GM12801 (cell line): ENCODE results near the gene POLG.

Source experiments
- CTCF ChIP-seq: IDR thresholded peaks from one replicate; pipeline ENCODE4 v1.5.1; 2011; ENCODE audit warnings: control low read depth; ENCODE audit not compliant: insufficient read length; ENCODE audit errors: extremely low read depth

The POLG gene

GRCh38 chr15:89342840-89343239 lies 8.2 kb upstream of the POLG start:
- no peak for TF ChIP-seq CTCF

- TF ChIP-seq CTCF: no peak
Measured at GRCh38 chr15:89341316-89342005, 6.8 kb upstream of the POLG start.

GRCh38 chr15:89340573-89340972 lies 5.9 kb upstream of the POLG start:
- no peak for TF ChIP-seq CTCF

GRCh38 chr15:89338036-89338435 lies 3.4 kb upstream of the POLG start:
- TF ChIP-seq CTCF: no peak

- no peak for TF ChIP-seq CTCF
Measured at GRCh38 chr15:89335298-89336041, 846 bp upstream of the POLG start.

GRCh38 chr15:89333959-89334509 lies 590 bp downstream of the POLG start:
- TF ChIP-seq CTCF: no peak

GRCh38 chr15:89333011-89333860 lies 1.4 kb downstream of the POLG start:
- no peak for TF ChIP-seq CTCF
